Stimulated activated CD8-positive, alpha-beta memory T cell treated with anti-CD3 and anti-CD28 coated beads, Interleukin-4, amount 100 ng/mL, for 24 hours (primary cell): ENCODE results near the gene TAAR6.
"Not testable (repeated sequence)": the region's sequence is repeated elsewhere in the genome, so short reads cannot be mapped to it uniquely, and the experiment has no call there.

Source experiments
- DNase-seq: peaks from one replicate; pipeline ENCODE4 v3.0.0-alpha.2; 2020; ENCODE audit warnings: low read depth

TAAR6 gene, protein sequence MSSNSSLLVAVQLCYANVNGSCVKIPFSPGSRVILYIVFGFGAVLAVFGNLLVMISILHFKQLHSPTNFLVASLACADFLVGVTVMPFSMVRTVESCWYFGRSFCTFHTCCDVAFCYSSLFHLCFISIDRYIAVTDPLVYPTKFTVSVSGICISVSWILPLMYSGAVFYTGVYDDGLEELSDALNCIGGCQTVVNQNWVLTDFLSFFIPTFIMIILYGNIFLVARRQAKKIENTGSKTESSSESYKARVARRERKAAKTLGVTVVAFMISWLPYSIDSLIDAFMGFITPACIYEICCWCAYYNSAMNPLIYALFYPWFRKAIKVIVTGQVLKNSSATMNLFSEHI

DNA sequence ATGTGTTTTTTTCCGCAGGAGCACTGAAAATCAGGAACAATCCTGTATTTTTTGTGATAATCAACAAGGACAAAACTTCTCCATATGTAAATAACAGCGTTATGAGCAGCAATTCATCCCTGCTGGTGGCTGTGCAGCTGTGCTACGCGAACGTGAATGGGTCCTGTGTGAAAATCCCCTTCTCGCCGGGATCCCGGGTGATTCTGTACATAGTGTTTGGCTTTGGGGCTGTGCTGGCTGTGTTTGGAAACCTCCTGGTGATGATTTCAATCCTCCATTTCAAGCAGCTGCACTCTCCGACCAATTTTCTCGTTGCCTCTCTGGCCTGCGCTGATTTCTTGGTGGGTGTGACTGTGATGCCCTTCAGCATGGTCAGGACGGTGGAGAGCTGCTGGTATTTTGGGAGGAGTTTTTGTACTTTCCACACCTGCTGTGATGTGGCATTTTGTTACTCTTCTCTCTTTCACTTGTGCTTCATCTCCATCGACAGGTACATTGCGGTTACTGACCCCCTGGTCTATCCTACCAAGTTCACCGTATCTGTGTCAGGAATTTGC lies at the start of gene TAAR6:
Gene TAAR6 (plus strand): TSS at position 102 of the 557 bp plus-strand sequence. CDS start 0 bp downstream, at position 102.
- no peak for DNase-seq

DNA sequence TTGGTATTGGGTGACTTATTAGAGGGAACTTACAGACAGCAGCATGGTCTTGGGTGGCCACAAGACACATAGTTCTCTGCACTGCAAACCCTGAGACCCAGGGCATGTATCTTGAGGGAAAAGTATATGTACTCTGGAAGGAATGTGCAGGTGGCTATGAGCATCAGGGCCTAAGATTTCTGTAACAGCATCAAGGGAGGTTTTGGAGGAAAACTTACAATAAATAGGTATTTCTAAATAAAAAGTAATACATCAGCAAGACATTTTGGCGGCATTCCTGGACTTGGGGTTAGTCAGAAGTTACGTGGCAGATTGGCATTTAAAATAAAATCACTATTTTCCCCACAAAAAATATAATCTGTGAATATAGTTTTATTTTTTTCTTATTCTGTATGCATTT lies 49.2 kb upstream of the TAAR6 start:
- no peak for DNase-seq

GRCh38 chr6:132524646-132525045 lies 45.5 kb upstream of the TAAR6 start:
- no peak for DNase-seq

GRCh38 chr6:132525866-132526265 lies 44.3 kb upstream of the TAAR6 start:
- DNase-seq, result no peak

- no peak for DNase-seq
These were observed 43.7 kb upstream of the TAAR6 start for GRCh38 chr6:132526461-132526860.

- no peak for DNase-seq
These were observed 42.3 kb upstream of the TAAR6 start for GRCh38 chr6:132527791-132528190.

GRCh38 chr6:132530293-132530974 lies 39.7 kb upstream of the TAAR6 start:
- peak; percentile 48 for DNase-seq

DNA sequence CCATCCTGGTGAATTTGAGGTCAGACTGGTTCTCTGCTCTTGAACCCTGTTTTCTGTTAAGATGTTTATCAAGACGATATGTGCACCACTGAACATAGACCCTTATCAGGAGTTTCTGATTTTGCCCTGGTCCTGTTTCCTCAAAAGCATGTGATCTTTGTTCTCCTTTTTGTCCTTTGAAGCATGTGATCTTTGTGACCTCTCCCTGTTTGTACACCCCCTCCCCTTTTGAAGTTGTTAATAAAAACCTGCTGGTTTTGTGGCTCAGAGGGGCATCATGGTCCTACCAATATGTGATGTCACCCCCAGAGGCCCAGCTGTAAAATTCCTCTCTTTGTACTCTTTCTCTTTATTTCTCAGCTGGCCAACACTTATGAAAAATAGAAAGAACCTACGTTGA lies 35.6 kb upstream of the TAAR6 start:
- DNase-seq, result not testable (repeated sequence)

DNA sequence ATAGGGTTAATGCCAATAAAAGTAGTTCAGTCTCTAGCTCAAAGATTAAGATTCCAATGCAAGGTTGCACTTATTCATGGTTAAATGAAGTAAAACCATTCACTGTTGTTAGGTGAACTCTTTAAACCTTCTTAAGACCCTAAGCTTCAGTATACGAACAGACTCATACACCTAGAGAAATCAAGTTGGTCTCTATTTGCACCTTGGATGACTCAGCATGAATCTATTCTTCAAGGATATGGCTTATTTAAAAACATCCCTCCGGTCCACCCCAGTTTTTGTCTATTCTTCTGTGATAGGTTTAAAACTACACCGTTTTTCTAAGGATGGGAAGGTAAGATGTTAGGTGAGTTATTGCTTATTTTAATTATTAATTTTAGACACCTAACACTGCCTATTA lies 33.0 kb upstream of the TAAR6 start:
- no peak for DNase-seq

- no peak for DNase-seq
These were observed 32.1 kb upstream of the TAAR6 start, which contains the start of gene TAAR9 for GRCh38 chr6:132537977-132538376. TAAR9 (plus strand) TSS chr6:132538277; CDS start chr6:132538290, 13 bp downstream.

GRCh38 chr6:132544826-132545225 lies 25.3 kb upstream of the TAAR6 start:
- DNase-seq, result no peak

- no peak for DNase-seq
These were observed 21.2 kb upstream of the TAAR6 start for GRCh38 chr6:132548746-132549463.

DNA sequence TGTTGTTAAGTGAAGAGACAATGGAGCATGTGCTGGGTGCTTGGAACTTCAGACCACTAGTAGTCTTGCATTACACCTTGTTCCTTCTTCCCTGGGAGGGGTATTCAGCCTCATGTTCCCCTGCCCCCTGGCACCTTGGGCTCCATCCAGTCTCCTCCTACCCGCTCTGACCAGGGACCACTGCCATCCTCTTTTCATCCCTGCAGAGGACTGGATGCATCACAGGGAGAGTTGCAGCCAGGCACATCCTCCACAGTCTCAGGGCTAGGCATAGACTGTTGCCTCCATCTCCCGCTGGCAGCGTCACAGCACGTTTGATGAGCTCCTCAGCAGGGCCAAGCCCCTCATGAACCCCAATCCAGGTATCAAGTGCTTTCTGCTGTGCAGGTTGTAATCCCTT lies 18.9 kb upstream of the TAAR6 start:
- DNase-seq, result no peak

DNA sequence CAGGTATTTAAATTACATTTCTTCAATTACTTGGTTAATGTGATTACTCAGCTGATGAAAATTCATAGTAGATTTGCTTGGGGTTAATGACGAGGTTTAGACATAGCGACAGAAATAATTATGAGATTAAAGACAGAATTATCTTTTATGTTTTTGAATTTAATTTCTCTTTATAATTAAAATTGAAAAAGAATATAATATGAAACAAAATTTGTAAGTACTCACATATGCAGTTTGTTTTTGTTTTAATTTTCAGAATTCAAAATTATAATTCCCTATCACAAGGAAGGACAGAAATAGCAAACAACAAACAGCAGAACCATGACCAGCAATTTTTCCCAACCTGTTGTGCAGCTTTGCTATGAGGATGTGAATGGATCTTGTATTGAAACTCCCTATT lies 17.8 kb upstream of the TAAR6 start, which contains the start of gene TAAR8:
Gene TAAR8 (plus strand): TSS at position 301 of the 400 bp plus-strand sequence. CDS start 21 bp downstream, at position 322.
- no peak for DNase-seq

GRCh38 chr6:132560087-132560486 lies 10.0 kb upstream of the TAAR6 start:
- not testable (repeated sequence) for DNase-seq

- no peak for DNase-seq
These were observed 3.7 kb upstream of the TAAR6 start for GRCh38 chr6:132566404-132566803.

GRCh38 chr6:132567566-132567965 lies 2.6 kb upstream of the TAAR6 start:
- no peak for DNase-seq

DNA sequence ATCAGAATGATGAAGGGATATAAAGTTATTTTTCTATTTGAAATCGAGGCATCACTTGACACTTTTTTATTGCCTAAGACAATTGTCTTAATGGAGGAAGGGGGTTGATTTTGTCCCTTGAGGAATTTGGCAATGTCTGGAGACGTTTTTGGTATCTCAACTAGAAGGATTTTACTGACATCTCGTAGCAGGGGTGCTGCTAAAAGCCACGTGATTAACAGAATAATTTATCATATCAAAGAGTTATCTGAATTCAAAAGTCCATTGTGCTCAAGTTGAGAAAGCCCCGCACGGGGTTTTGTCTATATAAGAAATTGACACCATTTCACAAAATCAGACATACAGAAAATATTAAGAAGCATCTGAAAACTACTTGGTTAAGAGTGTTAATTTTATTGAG lies 1.5 kb upstream of the TAAR6 start:
- no peak for DNase-seq

DNA sequence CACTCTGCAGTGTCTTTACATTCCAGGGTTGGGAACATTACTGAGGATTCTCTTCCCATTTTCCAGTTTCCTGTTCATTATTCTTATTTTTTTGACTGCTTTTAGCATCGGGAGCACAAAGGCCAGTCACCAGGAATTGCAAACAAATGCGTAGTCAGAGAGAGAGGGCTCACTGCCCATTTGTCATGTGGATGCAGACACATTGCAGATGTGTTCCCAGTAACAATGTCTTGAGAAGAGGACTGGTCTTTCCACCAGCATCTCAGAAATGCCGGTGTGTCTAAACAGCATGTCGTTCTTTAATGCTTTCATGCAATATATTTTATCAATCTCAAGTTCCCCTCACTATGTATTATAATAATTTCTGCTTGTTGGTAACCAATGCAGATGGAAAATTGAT lies 952 bp upstream of the TAAR6 start:
- DNase-seq, result no peak

GRCh38 chr6:132571774-132572173 lies 1.7 kb downstream of the TAAR6 start:
- no peak for DNase-seq

DNA sequence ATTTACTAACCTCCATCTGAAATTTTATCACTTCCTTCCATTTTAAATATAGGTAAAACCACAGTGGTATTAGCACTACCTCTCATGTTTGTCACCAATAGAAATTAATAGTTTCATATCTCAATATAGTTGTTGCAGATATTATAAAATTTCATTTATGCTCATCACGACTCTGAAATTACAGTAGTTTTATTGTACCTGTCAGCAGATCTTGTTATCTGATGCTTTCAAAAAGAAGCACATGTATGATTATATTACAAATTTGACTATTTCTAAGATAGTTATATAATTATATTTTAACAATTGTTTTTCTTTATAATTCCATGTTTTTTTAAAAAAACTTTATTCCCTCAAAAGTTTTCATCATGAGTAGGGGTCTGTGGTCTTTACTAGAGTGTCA lies 14.6 kb downstream of the TAAR6 start:
- no peak for DNase-seq

DNA sequence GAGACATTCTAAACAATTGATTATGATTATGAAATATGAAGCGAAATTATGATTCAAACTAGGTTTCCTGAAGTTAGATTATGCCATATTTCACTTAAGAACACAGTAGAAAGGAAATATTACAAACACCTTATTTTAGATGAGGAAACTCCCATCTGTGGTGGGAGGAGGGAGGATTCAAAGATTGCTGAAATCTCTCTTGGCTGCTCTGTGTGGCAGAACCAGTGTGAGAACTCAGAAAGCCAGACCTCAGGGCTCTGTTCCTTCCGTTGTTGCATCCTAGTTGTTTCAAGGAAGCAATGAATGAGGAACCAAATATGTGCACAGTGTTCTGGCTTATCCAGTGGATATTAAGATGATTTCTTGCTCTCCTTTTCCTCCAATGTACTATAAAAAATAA lies 17.3 kb downstream of the TAAR6 start:
- no peak for DNase-seq
